ENCODE data around the gene DAG1. TPM values are rescaled to one million over a fixed set of nuclear protein-coding genes. Genes with fewer than 3 reads are reported as not detected.

DAG1 gene
- total RNA-seq, 1 experiment from 2014 or later = 206 TPM

DNA sequence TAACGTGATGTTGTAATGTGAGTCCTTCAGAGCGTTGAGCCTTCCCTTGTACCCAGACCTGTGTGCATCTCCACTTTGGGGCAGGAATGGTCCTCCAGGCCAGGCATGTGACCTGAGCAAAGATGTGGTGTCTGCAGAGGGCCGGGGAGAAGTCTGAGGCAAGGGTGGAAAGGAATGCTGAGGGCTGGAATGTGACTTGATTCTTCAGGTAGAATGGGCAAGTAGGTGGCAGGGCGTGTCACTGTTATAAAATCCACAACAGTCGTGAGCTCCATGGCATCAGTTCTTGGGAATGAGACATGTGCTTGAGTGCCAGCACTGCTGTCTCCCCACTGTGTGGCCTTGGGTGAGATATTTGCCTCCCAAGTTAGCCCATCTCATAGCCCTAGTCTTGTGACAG lies 60.2 kb downstream of the DAG1 start:
- intact Hi-C loops (cut with micrococcal nuclease; ENCODE audit: unreplicated experiment) = no loop called here

DNA sequence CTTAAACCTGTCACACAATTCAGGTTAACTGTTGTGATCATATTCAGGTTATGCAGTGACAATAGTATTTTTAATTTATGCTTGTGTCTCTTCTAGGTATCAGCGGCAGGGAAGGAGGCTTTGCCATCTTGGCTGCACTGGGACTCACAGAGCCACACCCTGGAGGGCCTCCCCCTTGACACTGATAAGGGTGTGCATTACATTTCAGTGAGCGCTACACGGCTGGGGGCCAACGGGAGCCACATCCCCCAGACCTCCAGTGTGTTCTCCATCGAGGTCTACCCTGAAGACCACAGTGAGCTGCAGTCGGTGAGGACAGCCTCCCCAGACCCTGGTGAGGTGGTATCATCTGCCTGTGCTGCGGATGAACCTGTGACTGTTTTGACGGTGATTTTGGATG lies 60.6 kb downstream of the DAG1 start:
- DNase-seq = no peak
- Histone ChIP-seq H3K9me3 (ENCODE audit: insufficient read depth, low read depth) (no peaks in the 10 kb centered on the region), H3K79me2 (ENCODE audit: low read depth) (no peaks in the 10 kb centered on the region), H4K20me1 (ENCODE audit: insufficient read depth) (no peaks in the 10 kb centered on the region), H3K27me3 (ENCODE audit: insufficient read depth, low read depth) (no peaks in the 10 kb centered on the region), H3F3A (ENCODE audit: insufficient read depth, low read depth) (no peaks in the 10 kb centered on the region), H3K4me3 (no peak overlapping the region), H3K9me2 (ENCODE audit: insufficient read depth) (no peaks in the 10 kb centered on the region), H3K4me2 (no peak overlapping the region), H2AFZ (no peak overlapping the region), H3K4me1 (replicated peaks; ENCODE audit: insufficient read depth) (no peaks in the 10 kb centered on the region), H3K27ac (no peak overlapping the region), H3K36me3 (ENCODE audit: low read depth) (no peaks in the 10 kb centered on the region)
- CTCF ChIA-PET = no interaction called here
- POLR2A ChIA-PET (ENCODE audit: unreplicated experiment) = no interaction called here
- no TSS peak for BruUV-seq (replicated peaks)
- no peak for TF ChIP-seq EZH2 (IDR thresholded peaks at IDR 0.05; ENCODE audit: low read depth)
- TF ChIP-seq, protein P1, sequence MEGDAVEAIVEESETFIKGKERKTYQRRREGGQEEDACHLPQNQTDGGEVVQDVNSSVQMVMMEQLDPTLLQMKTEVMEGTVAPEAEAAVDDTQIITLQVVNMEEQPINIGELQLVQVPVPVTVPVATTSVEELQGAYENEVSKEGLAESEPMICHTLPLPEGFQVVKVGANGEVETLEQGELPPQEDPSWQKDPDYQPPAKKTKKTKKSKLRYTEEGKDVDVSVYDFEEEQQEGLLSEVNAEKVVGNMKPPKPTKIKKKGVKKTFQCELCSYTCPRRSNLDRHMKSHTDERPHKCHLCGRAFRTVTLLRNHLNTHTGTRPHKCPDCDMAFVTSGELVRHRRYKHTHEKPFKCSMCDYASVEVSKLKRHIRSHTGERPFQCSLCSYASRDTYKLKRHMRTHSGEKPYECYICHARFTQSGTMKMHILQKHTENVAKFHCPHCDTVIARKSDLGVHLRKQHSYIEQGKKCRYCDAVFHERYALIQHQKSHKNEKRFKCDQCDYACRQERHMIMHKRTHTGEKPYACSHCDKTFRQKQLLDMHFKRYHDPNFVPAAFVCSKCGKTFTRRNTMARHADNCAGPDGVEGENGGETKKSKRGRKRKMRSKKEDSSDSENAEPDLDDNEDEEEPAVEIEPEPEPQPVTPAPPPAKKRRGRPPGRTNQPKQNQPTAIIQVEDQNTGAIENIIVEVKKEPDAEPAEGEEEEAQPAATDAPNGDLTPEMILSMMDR (conservative IDR thresholded peaks at IDR 0.05) = no peak
- intact Hi-C loops (cut with micrococcal nuclease; ENCODE audit: unreplicated experiment) = no loop called here

More for the DNA sequence above, 60.2 kb downstream of the DAG1 start:
- no peaks in the 10 kb centered on the region for H3F3A ChIP-seq (ENCODE audit: insufficient read depth, low read depth)
- no peak overlapping the region for H3K4me3 ChIP-seq
- DNase-seq = peak; percentile 10 to 53
- no peak overlapping the region for H3K4me2 ChIP-seq
- no peaks in the 10 kb centered on the region for H3K36me3 ChIP-seq (ENCODE audit: low read depth)
- H4K20me1 ChIP-seq (ENCODE audit: insufficient read depth) = no peaks in the 10 kb centered on the region
- no peaks in the 10 kb centered on the region for H3K27me3 ChIP-seq (ENCODE audit: insufficient read depth, low read depth)
- H3K27ac ChIP-seq = no peak overlapping the region
- ChIA-PET POLR2A (ENCODE audit: unreplicated experiment) (no interaction called here), CTCF (no interaction called here)
- no TSS peak for BruUV-seq (replicated peaks)
- H3K79me2 ChIP-seq (ENCODE audit: low read depth) = no peaks in the 10 kb centered on the region
- TF ChIP-seq, protein P1 (conservative IDR thresholded peaks at IDR 0.05) = no peak
- no peak for TF ChIP-seq EZH2 (IDR thresholded peaks at IDR 0.05; ENCODE audit: low read depth)
- no peaks in the 10 kb centered on the region for H3K4me1 ChIP-seq (replicated peaks; ENCODE audit: insufficient read depth)
- H2AFZ ChIP-seq = no peak overlapping the region
- no peaks in the 10 kb centered on the region for H3K9me2 ChIP-seq (ENCODE audit: insufficient read depth)
- no peaks in the 10 kb centered on the region for H3K9me3 ChIP-seq (ENCODE audit: insufficient read depth, low read depth)

DNA sequence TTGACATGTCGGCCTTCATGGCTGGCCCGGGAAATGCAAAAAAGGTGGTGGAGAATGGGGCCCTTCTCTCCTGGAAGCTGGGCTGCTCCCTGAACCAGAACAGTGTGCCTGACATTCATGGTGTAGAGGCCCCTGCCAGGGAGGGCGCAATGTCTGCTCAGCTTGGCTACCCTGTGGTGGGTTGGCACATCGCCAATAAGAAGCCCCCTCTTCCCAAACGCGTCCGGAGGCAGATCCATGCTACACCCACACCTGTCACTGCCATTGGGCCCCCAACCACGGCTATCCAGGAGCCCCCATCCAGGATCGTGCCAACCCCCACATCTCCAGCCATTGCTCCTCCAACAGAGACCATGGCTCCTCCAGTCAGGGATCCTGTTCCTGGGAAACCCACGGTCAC lies 61.2 kb downstream of the DAG1 start:
- no peaks in the 10 kb centered on the region for H3K79me2 ChIP-seq (ENCODE audit: low read depth)
- no peak overlapping the region for H3K4me2 ChIP-seq
- no peak overlapping the region for H3K4me3 ChIP-seq
- H3K9me3 ChIP-seq (ENCODE audit: insufficient read depth, low read depth) = no peaks in the 10 kb centered on the region
- H3F3A ChIP-seq (ENCODE audit: insufficient read depth, low read depth) = no peaks in the 10 kb centered on the region
- intact Hi-C loops (cut with micrococcal nuclease; ENCODE audit: unreplicated experiment) = no loop called here
- BruUV-seq (replicated peaks) = no TSS peak
- CTCF ChIA-PET = no interaction called here
- TF ChIP-seq, protein P1 (conservative IDR thresholded peaks at IDR 0.05) = no peak
- no peak for TF ChIP-seq EZH2 (IDR thresholded peaks at IDR 0.05; ENCODE audit: low read depth)
- POLR2A ChIA-PET (ENCODE audit: unreplicated experiment) = no interaction called here
- no peaks in the 10 kb centered on the region for H3K9me2 ChIP-seq (ENCODE audit: insufficient read depth)
- H4K20me1 ChIP-seq (ENCODE audit: insufficient read depth) = no peaks in the 10 kb centered on the region
- H3K27ac ChIP-seq = no peak overlapping the region
- H3K4me1 ChIP-seq (replicated peaks; ENCODE audit: insufficient read depth) = no peaks in the 10 kb centered on the region
- H3K36me3 ChIP-seq (ENCODE audit: low read depth) = no peaks in the 10 kb centered on the region
- no peak for DNase-seq
- no peak overlapping the region for H2AFZ ChIP-seq
- H3K27me3 ChIP-seq (ENCODE audit: insufficient read depth, low read depth) = no peaks in the 10 kb centered on the region
